Mucosa of descending colon (tissue), 3 donors: Measurements from ENCODE around the gene HSD17B1. TPM values are rescaled to one million over a fixed set of nuclear protein-coding genes. Genes with fewer than 3 reads are reported as not detected.
"Not testable (repeated sequence)": the region's sequence is repeated elsewhere in the genome, so short reads cannot be mapped to it uniquely, and the experiment has no call there.

ENCODE experiments used
- ATAC-seq: fragments of 200-7000 bp; cut with Tn5 transposase; one replicate; pipeline ENCODE4 v1.9.1; 2020; ENCODE audit warnings: mild to moderate bottlenecking, moderate library complexity
- DNase-seq, 3 donors: peaks; one replicate each; pipeline ENCODE4 v3.0.0-alpha.2; 2020
- H3K36me3 ChIP-seq: fragments of 200-600 bp; one replicate; pipeline ENCODE4 v1.8.0; 2021; ENCODE audit warnings: low read depth, mild to moderate bottlenecking
- H3K4me1 ChIP-seq: fragments of 200-600 bp; one replicate; pipeline ENCODE4 v1.8.0; 2021; ENCODE audit warnings: low read depth, mild to moderate bottlenecking
- H3K4me3 ChIP-seq: fragments of 200-600 bp; one replicate; pipeline ENCODE4 v1.8.0; 2021; ENCODE audit warnings: mild to moderate bottlenecking
- H3K9me3 ChIP-seq: fragments of 200-600 bp; one replicate; pipeline ENCODE4 v1.8.0; 2021; ENCODE audit warnings: mild to moderate bottlenecking
- CTCF ChIP-seq: fragments of 200-600 bp; IDR thresholded peaks from one replicate; pipeline ENCODE4 v1.8.0; 2022; ENCODE audit warnings: antibody characterized with exemption, mild to moderate bottlenecking
- intact Hi-C, 2 donors: fragments of 100-400 bp; cut with DNase I in 1 of 2; cut with micrococcal nuclease in 1 of 2; formaldehyde crosslinking; loops; one replicate each; pipeline versions ENCODE4 v1.11.0 to v1.11.1; 2022; cut with DNase I, micrococcal nuclease
- total RNA-seq, 3 donors: library from RNA; stranded (reverse); fragmentation: NEBNext Ultra II Directional in 2 of 3; extraction: Animal tissue kit (Norgen Biotek cat#: 25700) in 2 of 3; gene quantifications; one replicate each; pipeline versions ENCODE4 v1.2.1 to v1.2.4, GENCODE V29; 2021 to 2023
- donor health status: DM: no; HTN: no; CAD: no; lungs with moderate emphysema.
- donor health status: DM: no; HTN: no; CAD: no.
- donor health status: DM: no; HTN: yes; CAD: no.

The HSD17B1 gene
- total RNA-seq, 3 donors from 2014 or later, result 1.5 to 2.5 (median 1.7) TPM

- DNase-seq (peak in 1 of 3 donors; percentile 44), ATAC-seq (no peak)
- no peak overlapping the region for H3K4me3 ChIP-seq
- no peaks in the 10 kb centered on the region for H3K9me3 ChIP-seq
- intact Hi-C loops, result no loop called here
- TF ChIP-seq CTCF, result no peak
- peaks cover 18% of the 10 kb centered on the region for H3K4me1 ChIP-seq
- no peaks in the 10 kb centered on the region for H3K36me3 ChIP-seq
These were observed 3.5 kb upstream of the HSD17B1 start for GRCh38 chr17:42548993-42549755.

- no peaks in the 10 kb centered on the region for H3K36me3 ChIP-seq
- ATAC-seq (no peak), DNase-seq (peak in 2 of 3 donors; percentile 39 to 65)
- H3K4me1 ChIP-seq, result peaks cover 25% of the 10 kb centered on the region
- intact Hi-C loops, result no loop called here
- H3K4me3 ChIP-seq, result no peak overlapping the region
- H3K9me3 ChIP-seq, result no peaks in the 10 kb centered on the region
- TF ChIP-seq CTCF, result no peak
These were observed 567 bp downstream of the HSD17B1 start for GRCh38 chr17:42553161-42553818.

- TF ChIP-seq CTCF, result no peak
- Histone ChIP-seq H3K4me1 (peaks cover 24% of the 10 kb centered on the region), H3K4me3 (peak overlapping the region; percentile 72), H3K9me3 (no peaks in the 10 kb centered on the region), H3K36me3 (no peaks in the 10 kb centered on the region)
- ATAC-seq (peak; percentile 62), DNase-seq (peak in 2 of 3 donors; percentile 63 to 65)
- intact Hi-C loops, result no loop called here
These were observed 1.1 kb downstream of the HSD17B1 start for GRCh38 chr17:42553866-42554249.

- Histone ChIP-seq H3K4me3 (peak overlapping the region; percentile 72), H3K4me1 (peaks cover 25% of the 10 kb centered on the region), H3K9me3 (no peaks in the 10 kb centered on the region), H3K36me3 (no peaks in the 10 kb centered on the region)
- peak; percentile 92 for ATAC-seq
- no peak for TF ChIP-seq CTCF
- intact Hi-C loops, result no loop called here
- DNase-seq, result peak; percentile 88 to 93 (median 92)
These were observed 1.8 kb downstream of the HSD17B1 start for GRCh38 chr17:42554250-42555121.

GRCh38 chr17:42555122-42555622, 2.4 kb downstream of the HSD17B1 start:
- Histone ChIP-seq H3K9me3 (no peaks in the 10 kb centered on the region), H3K4me1 (peaks cover 31% of the 10 kb centered on the region), H3K4me3 (peak overlapping the region; percentile 72), H3K36me3 (no peaks in the 10 kb centered on the region)
- TF ChIP-seq CTCF, result no peak
- intact Hi-C loops, result no loop called here
- DNase-seq (no peak), ATAC-seq (no peak)

- ATAC-seq, H3K4me3 ChIP-seq, intact Hi-C loops, H3K9me3 ChIP-seq, H3K36me3 ChIP-seq: not testable (repeated sequence)
- DNase-seq, result peak in 1 of 3 donors; percentile 25
- peaks cover 31% of the 10 kb centered on the region for H3K4me1 ChIP-seq
These were observed 3.4 kb downstream of the HSD17B1 start for GRCh38 chr17:42555961-42556617.
